NT2/D1 (cell line): ENCODE data around the gene TACSTD2.
"Not testable (repeated sequence)": the region's sequence is repeated elsewhere in the genome, so short reads cannot be mapped to it uniquely, and the experiment has no call there.

ENCODE experiments used
- DNase-seq: peaks from one replicate; pipeline ENCODE4 v3.0.0-alpha.2; 2011; ENCODE audit warnings: low read depth, low spot score
- H3K27me3 ChIP-seq: 2 replicates; pipeline ENCODE4 v1.6.0; 2011; ENCODE audit warnings: mild to moderate bottlenecking; ENCODE audit not compliant: insufficient read length, insufficient read depth
- H3K36me3 ChIP-seq: 2 replicates; pipeline ENCODE4 v1.6.1; 2011; ENCODE audit warnings: mild to moderate bottlenecking, low read length, mixed read lengths; ENCODE audit not compliant: insufficient read depth, insufficient read length
- H3K4me1 ChIP-seq: 2 replicates; pipeline ENCODE4 v1.5.1; 2011; ENCODE audit not compliant: insufficient read depth, insufficient read length
- H3K4me3 ChIP-seq: 2 replicates; pipeline ENCODE4 v1.5.1; 2011; ENCODE audit warnings: low read depth; ENCODE audit not compliant: insufficient read length
- H3K9ac ChIP-seq: 2 replicates; pipeline ENCODE4 v1.6.0; 2011; ENCODE audit warnings: low read depth; ENCODE audit not compliant: insufficient read length
- H3K9me3 ChIP-seq: 2 replicates; pipeline ENCODE4 v1.5.1; 2011; ENCODE audit warnings: mild to moderate bottlenecking, low read length; ENCODE audit not compliant: insufficient read depth
- SUZ12 ChIP-seq: IDR thresholded peaks from 2 replicates; pipeline ENCODE4 v1.6.1; 2011; ENCODE audit not compliant: insufficient read length, insufficient read depth; ENCODE audit errors: extremely low read depth
- YY1 ChIP-seq: IDR thresholded peaks from 2 replicates; pipeline ENCODE4 v1.6.1; 2011; ENCODE audit not compliant: insufficient read length, insufficient read depth
- ZNF274 ChIP-seq: IDR thresholded peaks from 2 replicates; pipeline ENCODE4 v1.6.1; 2011; ENCODE audit warnings: mild to moderate bottlenecking, low read depth, low read length

The TACSTD2 gene

DNA sequence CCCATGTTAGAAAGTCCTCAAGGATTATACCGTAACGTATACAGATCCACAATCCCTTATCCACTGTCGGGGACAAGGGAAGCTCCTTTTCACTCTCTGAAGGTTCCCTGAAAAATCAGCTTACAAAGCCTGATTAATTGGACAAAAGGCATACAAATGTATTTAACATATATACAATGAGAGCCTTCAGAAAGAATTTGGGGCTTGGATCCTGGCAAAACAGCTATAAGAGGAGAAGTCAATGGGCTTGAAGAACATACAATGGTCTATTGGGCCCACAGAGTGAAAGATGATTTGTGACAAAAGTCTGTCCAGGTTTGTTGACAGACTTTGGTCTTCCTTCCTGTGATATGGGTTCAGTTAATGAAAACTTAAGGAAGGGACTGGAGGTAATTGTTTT lies 10.7 kb downstream of the TACSTD2 start:
- H3K9ac ChIP-seq = no peak overlapping the region
- no peaks in the 10 kb centered on the region for H3K36me3 ChIP-seq
- no peaks in the 10 kb centered on the region for H3K4me1 ChIP-seq
- DNase-seq = no peak
- H3K4me3 ChIP-seq = no peak overlapping the region
- no peaks in the 10 kb centered on the region for H3K27me3 ChIP-seq
- no peaks in the 10 kb centered on the region for H3K9me3 ChIP-seq
- no peak for TF ChIP-seq ZNF274
- TF ChIP-seq SUZ12 = no peak
- TF ChIP-seq YY1 = no peak

DNA sequence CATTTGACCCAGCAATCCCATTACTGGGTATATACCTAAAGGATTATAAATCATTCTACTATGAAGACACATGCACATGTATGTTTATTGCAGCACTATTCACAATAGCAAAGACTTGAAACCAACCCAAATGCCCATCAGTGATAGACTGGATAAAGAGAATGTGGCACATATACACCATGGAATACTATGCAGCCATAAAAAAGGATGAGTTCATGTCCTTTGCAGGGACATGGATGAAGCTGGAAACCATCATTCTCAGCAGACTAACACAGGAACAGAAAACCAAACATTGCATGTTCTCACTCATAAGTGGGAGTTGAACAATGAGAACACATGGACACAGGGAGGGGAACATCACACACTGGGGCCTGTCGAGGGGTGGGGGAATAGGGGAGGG lies 13.3 kb downstream of the TACSTD2 start:
- not testable (repeated sequence) for H3K36me3 ChIP-seq, H3K4me1 ChIP-seq, DNase-seq, H3K4me3 ChIP-seq, H3K9me3 ChIP-seq, H3K27me3 ChIP-seq, H3K9ac ChIP-seq

DNA sequence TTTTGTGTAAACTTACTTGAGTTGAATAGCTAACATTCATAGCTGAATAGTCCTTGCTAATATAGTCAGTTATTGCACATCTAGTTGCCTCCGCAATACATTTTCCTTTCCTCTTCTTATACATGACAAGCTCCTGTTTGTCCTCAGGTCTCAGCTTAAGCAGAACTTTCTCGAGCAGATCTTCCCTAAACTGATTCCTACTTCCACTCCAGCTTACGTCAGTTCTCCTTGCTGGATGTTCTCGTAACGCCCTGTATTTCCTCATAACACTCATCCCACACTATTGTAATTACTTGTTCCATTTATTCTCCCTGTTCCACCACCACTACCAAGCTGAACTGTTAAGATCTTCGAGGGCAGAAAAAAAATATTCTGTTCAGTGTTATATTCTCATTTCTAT lies 15.4 kb downstream of the TACSTD2 start:
- Histone ChIP-seq H3K4me1 (no peaks in the 10 kb centered on the region), H3K36me3 (no peaks in the 10 kb centered on the region), H3K9ac (no peak overlapping the region), H3K4me3 (no peak overlapping the region), H3K9me3 (peaks cover 6% of the 10 kb centered on the region), H3K27me3 (no peaks in the 10 kb centered on the region)
- no peak for TF ChIP-seq ZNF274
- no peak for TF ChIP-seq SUZ12
- TF ChIP-seq YY1 = no peak
- no peak for DNase-seq

DNA sequence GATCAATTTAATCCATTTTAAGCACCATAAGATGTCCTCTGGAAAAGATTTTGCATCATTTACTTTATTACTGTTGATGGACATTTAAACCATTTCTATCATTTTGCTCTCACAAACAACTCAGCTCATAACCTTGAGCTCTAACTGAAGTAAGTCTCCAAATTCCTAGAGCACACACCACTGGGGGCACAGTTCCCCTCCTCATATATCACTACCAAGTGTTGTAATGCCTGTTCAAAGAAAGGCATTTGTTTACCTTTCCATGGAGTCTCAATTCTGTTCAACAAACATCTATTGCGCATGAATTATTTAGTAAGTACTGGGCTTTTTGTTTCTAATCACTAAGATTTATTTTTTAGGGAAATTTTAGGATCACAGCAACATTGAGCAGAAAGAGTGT lies 21.7 kb downstream of the TACSTD2 start:
- Histone ChIP-seq H3K9me3 (peaks cover 6% of the 10 kb centered on the region), H3K36me3 (no peaks in the 10 kb centered on the region), H3K4me1 (no peaks in the 10 kb centered on the region), H3K4me3 (no peak overlapping the region), H3K27me3 (no peaks in the 10 kb centered on the region), H3K9ac (no peak overlapping the region)
- TF ChIP-seq YY1 = no peak
- DNase-seq = no peak

DNA sequence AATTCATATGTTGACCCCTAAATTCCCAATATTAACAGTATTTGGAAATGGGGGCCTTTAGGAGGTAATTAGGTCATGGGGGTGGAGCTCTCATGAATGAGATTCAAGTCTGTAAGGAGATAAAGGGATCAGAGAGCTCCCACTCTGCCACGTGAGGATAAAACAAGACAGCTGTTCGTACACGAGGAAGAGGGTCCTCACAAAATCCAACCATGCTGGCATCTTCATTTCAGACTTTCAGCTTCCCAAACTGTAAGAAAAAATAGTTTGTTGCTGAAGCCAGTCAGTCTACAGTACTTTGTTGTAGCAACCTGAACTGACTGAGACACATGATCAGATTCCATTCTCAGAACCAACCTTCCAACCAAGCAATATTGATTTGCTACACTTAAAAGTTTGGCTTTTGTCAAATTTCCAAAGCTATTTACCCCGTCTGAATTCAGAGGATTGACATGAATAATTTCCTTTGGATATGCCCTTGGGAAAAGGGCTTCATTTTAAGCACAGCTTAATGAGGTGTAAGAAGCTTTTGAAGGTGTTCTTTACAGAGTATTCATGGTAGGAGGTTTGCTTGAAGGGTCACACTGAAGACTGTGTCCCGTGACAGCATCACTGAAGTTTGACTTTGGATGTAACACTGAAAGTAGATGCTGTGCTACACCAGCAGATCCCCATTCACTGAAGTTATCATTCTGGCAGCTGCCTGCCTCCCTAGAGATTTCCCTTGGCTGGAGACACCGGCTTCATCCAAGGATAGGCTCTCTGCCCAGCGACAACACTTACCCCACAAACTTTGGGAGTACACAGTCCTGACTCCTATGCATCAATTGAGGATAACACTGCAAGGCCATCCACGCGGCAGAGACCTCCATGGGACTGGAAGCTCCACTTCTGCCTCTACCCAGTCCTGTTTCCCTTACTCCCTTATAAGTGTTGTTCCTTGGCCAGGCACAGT lies 25.6 kb downstream of the TACSTD2 start:
- no peak for TF ChIP-seq ZNF274
- TF ChIP-seq YY1 = no peak
- TF ChIP-seq SUZ12 = no peak
- H3K4me1 ChIP-seq = no peaks in the 10 kb centered on the region
- no peak overlapping the region for H3K4me3 ChIP-seq
- H3K9ac ChIP-seq = no peak overlapping the region
- no peaks in the 10 kb centered on the region for H3K36me3 ChIP-seq
- DNase-seq = no peak
- no peaks in the 10 kb centered on the region for H3K9me3 ChIP-seq
- no peaks in the 10 kb centered on the region for H3K27me3 ChIP-seq

DNA sequence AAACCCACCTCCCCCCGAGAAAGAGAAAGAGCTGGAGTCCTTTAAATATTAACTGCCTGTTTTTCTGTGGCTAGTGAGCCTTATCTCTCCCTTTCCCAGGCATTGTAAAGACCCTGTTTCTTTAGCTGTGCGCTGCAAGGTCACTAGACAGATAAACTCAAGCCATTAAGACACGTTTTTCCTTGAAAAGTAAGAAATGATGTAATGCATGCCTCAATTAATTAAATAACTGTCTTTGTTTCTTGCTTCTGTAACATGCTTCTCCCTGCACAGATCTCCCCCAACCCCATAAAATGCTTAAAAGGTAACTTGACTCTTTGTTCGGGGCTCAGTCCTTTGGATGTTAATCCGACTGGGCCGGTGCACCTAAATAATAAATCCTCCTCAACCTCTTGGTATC lies 27.8 kb downstream of the TACSTD2 start:
- H3K27me3 ChIP-seq, H3K9me3 ChIP-seq, H3K36me3 ChIP-seq, H3K4me1 ChIP-seq, H3K9ac ChIP-seq, H3K4me3 ChIP-seq, DNase-seq: not testable (repeated sequence)

DNA sequence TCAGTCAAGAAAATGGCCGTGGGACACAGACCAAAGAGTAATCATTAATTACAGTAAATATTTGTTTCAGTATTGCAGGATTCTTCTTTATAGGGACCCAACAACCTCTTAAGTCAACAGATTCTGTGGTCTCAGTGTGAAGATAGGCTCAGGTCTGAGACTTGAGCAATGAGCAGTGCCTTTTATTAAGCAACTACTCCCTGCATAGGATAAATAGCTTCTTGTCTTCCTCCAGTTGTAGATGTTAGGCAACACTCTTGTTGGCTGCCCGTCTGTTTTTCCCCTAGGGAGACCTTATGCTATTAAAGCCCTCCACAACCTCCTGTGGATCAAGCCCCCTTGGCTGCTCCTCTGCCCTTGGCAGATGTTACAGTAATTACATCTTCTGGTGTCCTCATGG lies 28.7 kb downstream of the TACSTD2 start:
- no peak overlapping the region for H3K9ac ChIP-seq
- no peaks in the 10 kb centered on the region for H3K4me1 ChIP-seq
- TF ChIP-seq YY1 (no peak), SUZ12 (no peak), ZNF274 (no peak)
- no peaks in the 10 kb centered on the region for H3K36me3 ChIP-seq
- no peaks in the 10 kb centered on the region for H3K9me3 ChIP-seq
- no peaks in the 10 kb centered on the region for H3K27me3 ChIP-seq
- DNase-seq = no peak
- no peak overlapping the region for H3K4me3 ChIP-seq
